A673 (cell line): ENCODE results near the gene TMEM144. TPM values are rescaled to one million over a fixed set of nuclear protein-coding genes. Genes with fewer than 3 reads are reported as not detected.

Source experiments
- BruUV-seq: library from RNA; stranded (reverse); fragments of 400-500 nt; replicated peaks from 2 replicates; lab custom pipeline; 2021; lab: Mats Ljungman, UMichigan
- CTCF ChIA-PET: fragments of 300-600 bp; sonication (Branson Sonifier 250); formaldehyde crosslinking; loops from one replicate; lab custom pipeline; 2022; ENCODE audit warnings: antibody characterized with exemption; lab: Charles Lee
- POLR2A ChIA-PET: fragments of 300-600 bp; sonication (Branson Sonifier 250); formaldehyde crosslinking; loops from one replicate; lab custom pipeline; 2022; ENCODE audit warnings: antibody characterized with exemption; ENCODE audit not compliant: low non-redundant PET; lab: Charles Lee
- DNase-seq: peaks from one replicate; pipeline ENCODE4 v3.0.0-alpha.2; 2015; ENCODE audit warnings: low spot score
- H3K27ac ChIP-seq: fragments of 200-600 bp; sonication (generic); 2 replicates; pipeline ENCODE4 v1.5.1; 2016; ENCODE audit warnings: mixed run types, low read depth, mild to moderate bottlenecking, mixed read lengths, antibody characterized with exemption, low read length; ENCODE audit not compliant: poor library complexity, severe bottlenecking
- H3K27me3 ChIP-seq: fragments of 200-600 bp; sonication (generic); replicated peaks from 2 replicates; pipeline ENCODE4 v1.6.1; 2017; ENCODE audit warnings: mixed run types, low read depth, mild to moderate bottlenecking, mixed read lengths, antibody characterized with exemption, low read length; ENCODE audit not compliant: insufficient read depth, poor library complexity
- H3K36me3 ChIP-seq: fragments of 200-600 bp; sonication (generic); 2 replicates; pipeline ENCODE4 v1.6.1; 2016; ENCODE audit warnings: mixed run types, mild to moderate bottlenecking, mixed read lengths, antibody characterized with exemption, low read length; ENCODE audit not compliant: insufficient read depth, poor library complexity, severe bottlenecking
- H3K4me1 ChIP-seq: fragments of 200-600 bp; sonication (generic); 2 replicates; pipeline ENCODE4 v1.6.1; 2017; ENCODE audit warnings: mixed run types, mild to moderate bottlenecking, mixed read lengths, antibody characterized with exemption, low read length; ENCODE audit not compliant: insufficient read depth, poor library complexity, severe bottlenecking
- H3K4me3 ChIP-seq: fragments of 200-600 bp; sonication (generic); 2 replicates; pipeline ENCODE4 v1.5.1; 2016; ENCODE audit warnings: low read depth, mixed run types, mild to moderate bottlenecking, mixed read lengths, low read length; ENCODE audit not compliant: poor library complexity, severe bottlenecking
- H3K9me3 ChIP-seq: fragments of 200-600 bp; sonication (generic); 2 replicates; pipeline ENCODE4 v1.6.1; 2016; ENCODE audit warnings: mixed run types, low read depth, mild to moderate bottlenecking, mixed read lengths, antibody characterized with exemption, low read length; ENCODE audit not compliant: poor library complexity, severe bottlenecking
- EZH2 ChIP-seq: fragments of 200-600 bp; sonication (generic); IDR thresholded peaks from 2 replicates; pipeline ENCODE4 v1.6.1; 2017; ENCODE audit warnings: borderline replicate concordance, low read depth, mild to moderate bottlenecking, mixed read lengths, antibody characterized with exemption, low read length; ENCODE audit not compliant: poor library complexity, severe bottlenecking
- intact Hi-C: fragments of 100-400 bp; cut with micrococcal nuclease; formaldehyde crosslinking; loops from one replicate; pipeline ENCODE4 v1.10.0; 2022; ENCODE audit not compliant: unreplicated experiment
- total RNA-seq: library from RNA; stranded (reverse); gene quantifications from 2 replicates; pipeline ENCODE4 v1.2.3, GENCODE V29; 2021
- TF ChIP-seq, protein P1 (sequence below): fragments of 300-800, 200-600 bp; sonication (generic); conservative IDR thresholded peaks from 2 replicates; pipeline ENCODE4 v1.5.1; 2017; ENCODE audit warnings: low read depth, mild to moderate bottlenecking, antibody characterized with exemption, low read length, moderate library complexity, mixed read lengths

The TMEM144 gene
- total RNA-seq, 1 experiment from 2014 or later: 4.0 TPM

DNA sequence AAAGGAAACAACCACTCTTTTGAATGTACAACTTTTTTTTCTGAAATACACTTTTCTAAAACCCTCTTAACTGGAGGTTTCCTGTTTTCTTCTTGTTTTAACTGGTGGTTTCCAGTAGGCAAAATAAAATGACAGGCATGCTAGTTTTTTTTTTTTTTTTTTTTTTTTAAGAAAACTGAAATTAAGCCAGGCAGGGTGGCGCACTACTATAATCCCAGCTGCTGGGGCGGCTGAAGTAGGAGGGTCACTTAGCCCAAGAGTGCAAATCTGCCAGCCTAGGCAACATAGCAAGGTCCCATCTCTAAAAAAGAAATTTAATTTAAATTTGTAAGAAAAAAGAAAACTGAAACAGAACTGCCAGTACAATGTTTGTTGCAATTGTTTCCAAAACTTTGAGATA lies 44.0 kb downstream of the TMEM144 start:
- POLR2A ChIA-PET: no interaction called here
- intact Hi-C loops: loop anchor here (5.0 to 10.0 kb wide), 2 partner anchors 948 to 1351 kb away; no protein-coding TSS in a partner anchor
- DNase-seq: no peak
- H3K27ac ChIP-seq: no peak overlapping the region
- TF ChIP-seq EZH2: no peak
- TF ChIP-seq, protein P1, sequence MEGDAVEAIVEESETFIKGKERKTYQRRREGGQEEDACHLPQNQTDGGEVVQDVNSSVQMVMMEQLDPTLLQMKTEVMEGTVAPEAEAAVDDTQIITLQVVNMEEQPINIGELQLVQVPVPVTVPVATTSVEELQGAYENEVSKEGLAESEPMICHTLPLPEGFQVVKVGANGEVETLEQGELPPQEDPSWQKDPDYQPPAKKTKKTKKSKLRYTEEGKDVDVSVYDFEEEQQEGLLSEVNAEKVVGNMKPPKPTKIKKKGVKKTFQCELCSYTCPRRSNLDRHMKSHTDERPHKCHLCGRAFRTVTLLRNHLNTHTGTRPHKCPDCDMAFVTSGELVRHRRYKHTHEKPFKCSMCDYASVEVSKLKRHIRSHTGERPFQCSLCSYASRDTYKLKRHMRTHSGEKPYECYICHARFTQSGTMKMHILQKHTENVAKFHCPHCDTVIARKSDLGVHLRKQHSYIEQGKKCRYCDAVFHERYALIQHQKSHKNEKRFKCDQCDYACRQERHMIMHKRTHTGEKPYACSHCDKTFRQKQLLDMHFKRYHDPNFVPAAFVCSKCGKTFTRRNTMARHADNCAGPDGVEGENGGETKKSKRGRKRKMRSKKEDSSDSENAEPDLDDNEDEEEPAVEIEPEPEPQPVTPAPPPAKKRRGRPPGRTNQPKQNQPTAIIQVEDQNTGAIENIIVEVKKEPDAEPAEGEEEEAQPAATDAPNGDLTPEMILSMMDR: no peak
- H3K4me1 ChIP-seq: no peaks in the 10 kb centered on the region
- no peaks in the 10 kb centered on the region for H3K36me3 ChIP-seq
- BruUV-seq: no TSS peak
- H3K27me3 ChIP-seq: no peaks in the 10 kb centered on the region
- CTCF ChIA-PET: interaction anchor here (1.6 kb wide), 1 partner anchor 61 kb away, joined by 6 read pairs; no protein-coding TSS in a partner anchor
- H3K4me3 ChIP-seq: no peak overlapping the region
- no peaks in the 10 kb centered on the region for H3K9me3 ChIP-seq

DNA sequence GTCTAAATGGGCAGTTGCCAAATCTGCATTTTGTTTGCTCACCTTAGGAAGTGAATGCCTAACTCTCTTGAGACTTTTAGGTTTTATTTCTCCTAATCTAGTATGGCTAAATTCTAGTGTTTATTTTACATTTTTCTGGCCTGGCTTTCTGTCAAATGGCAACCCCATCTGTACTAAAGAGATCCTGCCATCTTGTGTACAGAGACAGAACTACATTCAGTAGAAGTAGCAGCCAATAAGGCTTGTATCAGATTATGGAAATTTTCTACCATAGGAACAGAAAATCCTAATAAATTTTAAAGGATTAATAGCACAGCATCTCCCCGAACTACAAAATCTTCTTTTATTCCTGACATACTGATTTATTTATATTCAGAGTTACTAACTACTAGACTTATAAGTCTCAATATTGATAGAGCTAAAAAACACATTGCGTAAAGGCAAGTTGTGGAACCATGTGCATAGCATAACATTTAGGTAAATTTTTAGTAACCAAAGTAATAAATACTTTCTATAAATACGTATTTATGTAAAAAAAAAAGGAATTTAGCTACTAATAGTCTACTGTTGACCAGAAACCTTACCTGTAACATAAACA lies 45.5 kb downstream of the TMEM144 start:
- Histone ChIP-seq H3K4me3 (no peak overlapping the region), H3K36me3 (no peaks in the 10 kb centered on the region), H3K4me1 (no peaks in the 10 kb centered on the region), H3K27me3 (no peaks in the 10 kb centered on the region), H3K9me3 (no peaks in the 10 kb centered on the region), H3K27ac (no peak overlapping the region)
- no peak for TF ChIP-seq EZH2
- TF ChIP-seq, protein P1: peak; percentile 89
- intact Hi-C loops: loop anchor here (1.0 to 10.0 kb wide), 4 partner anchors 63 to 1349 kb away; no protein-coding TSS in a partner anchor
- POLR2A ChIA-PET: interaction anchor here (0.7 kb wide), 1 partner anchor 1781 kb away, joined by 3 read pairs; no protein-coding TSS in a partner anchor
- no TSS peak for BruUV-seq
- CTCF ChIA-PET: interaction anchor here (0.6 to 1.6 kb wide), 6 partner anchors 62 to 1234 kb away, joined by 3 to 11 read pairs (median 4); no protein-coding TSS in a partner anchor
- DNase-seq: peak; percentile 75

DNA sequence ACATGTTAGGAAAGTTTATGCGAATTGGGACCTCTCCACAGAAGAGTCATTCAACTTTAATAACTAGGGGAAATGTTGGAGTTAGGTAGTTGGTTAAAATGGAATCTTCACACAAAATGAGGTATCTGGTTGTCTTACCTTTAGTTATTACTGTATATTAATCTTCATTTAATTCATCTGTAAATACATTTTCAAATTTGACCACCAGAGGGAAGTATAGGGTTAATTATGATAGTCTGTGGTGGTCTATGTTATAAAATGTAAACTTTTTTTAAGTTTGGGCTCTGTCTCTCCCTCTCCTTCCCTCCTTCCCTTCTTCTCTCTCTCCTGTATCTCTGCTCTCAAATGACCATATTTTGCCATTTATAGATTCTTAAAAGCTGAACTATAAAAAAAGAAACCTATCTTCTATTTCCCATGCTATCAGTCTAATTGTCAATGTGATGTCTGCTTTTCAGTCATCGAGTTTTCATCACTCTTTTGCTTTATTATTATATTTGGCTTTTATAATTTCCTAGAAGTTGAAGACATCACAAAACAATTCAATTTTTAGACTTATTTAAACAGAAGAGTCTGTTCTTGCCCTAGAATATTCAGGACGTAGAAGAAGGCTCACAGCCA lies 49.8 kb downstream of the TMEM144 start:
- Histone ChIP-seq H3K4me3 (no peak overlapping the region), H3K9me3 (no peaks in the 10 kb centered on the region), H3K4me1 (no peaks in the 10 kb centered on the region), H3K27me3 (no peaks in the 10 kb centered on the region), H3K27ac (no peak overlapping the region), H3K36me3 (no peaks in the 10 kb centered on the region)
- DNase-seq: peak; percentile 71
- BruUV-seq: no TSS peak
- POLR2A ChIA-PET: no interaction called here
- intact Hi-C loops: loop anchor here (1.0 to 10.0 kb wide), 4 partner anchors 365 to 1345 kb away; no protein-coding TSS in a partner anchor
- TF ChIP-seq, protein P1: peak; percentile 63
- no peak for TF ChIP-seq EZH2
- CTCF ChIA-PET: interaction anchor here (0.6 kb wide), 1 partner anchor 1196 kb away, joined by 8 read pairs; no protein-coding TSS in a partner anchor
